SK-N-SH treated with all-trans-retinoic acid at 6 μM for 48 hours (cell line): ENCODE measurements around the gene GRAMD4.

ENCODE experiments used
- ATAC-seq: fragments of 200-7000 bp; cut with Tn5 transposase; 3 replicates; pipeline ENCODE4 v1.9.1; 2020; ENCODE audit warnings: mild to moderate bottlenecking, moderate library complexity
- ARNTL ChIP-seq: fragments of 450-650 bp; formaldehyde crosslinking; IDR thresholded peaks from 2 replicates; pipeline ENCODE4 v1.5.0; 2020; ENCODE audit warnings: low read depth, mild to moderate bottlenecking, moderate library complexity, borderline replicate concordance
- BACH2 ChIP-seq: fragments of 250-450 bp; sonication (Bioruptor Pico); IDR thresholded peaks from 2 replicates; pipeline ENCODE4 v1.9.0; 2021; ENCODE audit warnings: mild to moderate bottlenecking, borderline replicate concordance
- CREB5 ChIP-seq: fragments of 250-450 bp; sonication (Bioruptor Pico); IDR thresholded peaks from 2 replicates; pipeline ENCODE4 v1.5.1; 2020; ENCODE audit warnings: low read depth, mild to moderate bottlenecking, moderate library complexity
- CSDC2 ChIP-seq: fragments of 250-450 bp; sonication (Bioruptor Pico); IDR thresholded peaks from 2 replicates; pipeline ENCODE4 v1.5.0; 2020; ENCODE audit warnings: mild to moderate bottlenecking, moderate library complexity
- CSRNP3 ChIP-seq: fragments of 250-450 bp; sonication (Bioruptor Pico); IDR thresholded peaks from 2 replicates; pipeline ENCODE4 v1.5.1; 2021; ENCODE audit warnings: mild to moderate bottlenecking, moderate library complexity
- GLIS3 ChIP-seq: fragments of 250-450 bp; sonication (Bioruptor Pico); IDR thresholded peaks from 2 replicates; pipeline ENCODE4 v1.5.0; 2020; ENCODE audit warnings: mild to moderate bottlenecking, moderate library complexity
- ISL1 ChIP-seq: fragments of 250-450 bp; sonication (Bioruptor Pico); IDR thresholded peaks from 2 replicates; pipeline ENCODE4 v2.1.2; 2022; ENCODE audit warnings: mild to moderate bottlenecking, moderate library complexity
- PATZ1 ChIP-seq: fragments of 250-450 bp; sonication (Bioruptor Pico); IDR thresholded peaks from 2 replicates; pipeline ENCODE4 v1.8.0; 2020; ENCODE audit warnings: mild to moderate bottlenecking, moderate library complexity, borderline replicate concordance
- PPARA ChIP-seq: fragments of 250-450 bp; sonication (Bioruptor Pico); IDR thresholded peaks from 2 replicates; pipeline ENCODE4 v1.5.0; 2020; ENCODE audit warnings: mild to moderate bottlenecking, borderline replicate concordance
- SNAI2 ChIP-seq: fragments of 250-450 bp; sonication (Bioruptor Pico); IDR thresholded peaks from 2 replicates; pipeline ENCODE4 v1.5.0; 2020; ENCODE audit warnings: mild to moderate bottlenecking, moderate library complexity
- TCF4 ChIP-seq: fragments of 250-450 bp; sonication (Bioruptor Pico); IDR thresholded peaks from 2 replicates; pipeline ENCODE4 v1.8.0; 2021; ENCODE audit warnings: mild to moderate bottlenecking, moderate library complexity, borderline replicate concordance
- TOX ChIP-seq: fragments of 250-450 bp; sonication (Bioruptor Pico); IDR thresholded peaks from 2 replicates; pipeline ENCODE4 v1.8.0; 2021; ENCODE audit warnings: mild to moderate bottlenecking, moderate library complexity, borderline replicate concordance
- TSHZ2 ChIP-seq: fragments of 250-450 bp; sonication (Bioruptor Pico); IDR thresholded peaks from 2 replicates; pipeline ENCODE4 v1.5.0; 2020; ENCODE audit warnings: mild to moderate bottlenecking, moderate library complexity
- ZC3H10 ChIP-seq: fragments of 250-450 bp; sonication (Bioruptor Pico); IDR thresholded peaks from 2 replicates; pipeline ENCODE4 v1.5.1; 2021; ENCODE audit warnings: mild to moderate bottlenecking, moderate library complexity
- ZFP3 ChIP-seq: fragments of 250-450 bp; sonication (Bioruptor Pico); IDR thresholded peaks from 2 replicates; pipeline ENCODE4 v1.5.0; 2020; ENCODE audit warnings: mild to moderate bottlenecking, moderate library complexity
- ZFP30 ChIP-seq: fragments of 450-650 bp; formaldehyde crosslinking; IDR thresholded peaks from 2 replicates; pipeline ENCODE4 v1.5.0; 2022; ENCODE audit warnings: mild to moderate bottlenecking, moderate library complexity
- ZNF565 ChIP-seq: fragments of 450-650 bp; formaldehyde crosslinking; conservative IDR thresholded peaks from 2 replicates; pipeline ENCODE4 v1.5.0; 2020; ENCODE audit warnings: low read depth, mild to moderate bottlenecking, moderate library complexity
- ZNF70 ChIP-seq: fragments of 450-650 bp; formaldehyde crosslinking; IDR thresholded peaks from 2 replicates; pipeline ENCODE4 v1.5.0; 2020; ENCODE audit warnings: mild to moderate bottlenecking, moderate library complexity
- ZNF8 ChIP-seq: fragments of 450-650 bp; formaldehyde crosslinking; IDR thresholded peaks from 2 replicates; pipeline ENCODE4 v1.5.0; 2020; ENCODE audit warnings: mild to moderate bottlenecking, moderate library complexity

The GRAMD4 gene

DNA sequence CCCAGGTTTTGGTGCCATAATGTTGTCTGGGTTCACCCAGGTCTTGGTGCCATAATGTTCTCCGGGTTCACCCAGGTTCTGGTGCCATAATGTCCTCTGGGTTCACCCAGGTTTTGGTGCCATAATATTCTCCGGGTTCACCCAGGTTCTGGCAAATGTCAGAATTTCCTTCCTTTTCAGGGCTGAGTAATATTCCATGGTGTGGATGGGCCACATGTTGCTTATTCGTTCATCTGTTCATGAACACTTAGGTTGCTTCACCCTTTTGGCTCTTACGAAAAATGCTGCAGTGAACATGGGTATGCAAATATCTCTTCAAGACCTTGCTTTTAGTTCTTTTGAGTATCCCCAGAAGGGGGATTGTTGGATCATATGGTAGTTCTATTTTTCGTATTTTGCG is 15.1 kb upstream of the GRAMD4 start (continued):
- TF ChIP-seq ZNF565 = no peak
- TF ChIP-seq ZC3H10 (CRISPR knock-in tag) = no peak
- no peak for TF ChIP-seq SNAI2 (CRISPR knock-in tag)

DNA sequence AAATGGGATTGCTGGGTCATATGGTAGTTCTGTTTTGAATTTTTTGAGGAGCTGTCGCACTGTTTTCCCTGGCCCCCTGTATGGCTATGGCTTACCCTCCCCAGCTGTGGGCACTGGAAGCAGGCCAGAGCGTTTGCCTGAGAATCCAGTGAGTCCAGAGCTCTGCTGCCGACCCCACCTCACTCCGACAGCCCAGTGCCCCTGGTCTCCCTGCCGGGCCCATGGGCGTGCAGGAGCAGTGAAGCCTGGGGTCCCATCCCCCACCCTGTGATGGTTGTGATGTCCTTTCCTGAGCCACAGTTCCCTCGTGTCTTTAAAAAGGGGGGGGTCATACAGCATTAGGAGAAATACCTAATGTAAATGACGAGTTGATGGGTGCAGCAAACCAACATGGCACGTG is 13.3 kb upstream of the GRAMD4 start:
- no peak for ATAC-seq
- TF ChIP-seq TSHZ2 (CRISPR knock-in tag) = no peak
- TF ChIP-seq PPARA (CRISPR knock-in tag) = no peak
- TF ChIP-seq ZFP30 (CRISPR knock-in tag) = no peak
- TF ChIP-seq TCF4 = no peak
- TF ChIP-seq SNAI2 (CRISPR knock-in tag) = no peak
- TF ChIP-seq ZNF8 = no peak
- TF ChIP-seq ZNF565 = no peak
- no peak for TF ChIP-seq PATZ1 (CRISPR knock-in tag)
- TF ChIP-seq ZC3H10 (CRISPR knock-in tag) = no peak
- no peak for TF ChIP-seq TOX (CRISPR knock-in tag)
- TF ChIP-seq ZNF70 (CRISPR knock-in tag) = no peak

DNA sequence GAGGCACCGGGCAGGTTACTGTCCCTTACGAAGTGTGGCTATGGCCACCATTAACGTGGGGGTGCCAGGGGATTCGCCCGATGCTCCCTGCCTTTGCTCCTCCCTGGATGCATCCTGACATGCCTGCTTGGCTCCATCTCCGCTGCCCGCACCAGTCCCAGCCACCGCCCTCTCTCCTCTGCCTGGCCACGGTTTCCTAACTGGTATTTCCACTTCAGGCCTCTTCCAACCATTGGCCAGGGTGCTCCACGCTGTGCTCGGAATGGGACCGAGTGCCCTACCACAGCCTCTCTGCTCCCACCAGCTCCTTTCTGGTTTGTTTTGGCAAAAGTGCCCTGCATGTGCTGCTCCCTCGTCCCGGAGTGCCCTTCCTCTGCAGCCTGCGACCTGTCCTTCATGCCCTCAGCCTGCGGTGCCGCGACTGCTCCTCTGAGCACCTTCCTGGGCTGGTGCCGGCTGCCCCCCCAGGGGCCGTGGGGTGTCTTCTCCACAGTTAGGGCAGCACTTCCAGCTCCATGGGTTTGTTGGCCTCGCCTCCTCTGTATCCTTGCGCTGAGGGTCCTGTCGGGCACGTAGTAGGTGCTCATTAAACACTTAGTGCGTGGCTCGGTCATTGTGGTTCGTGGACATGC is 12.6 kb upstream of the GRAMD4 start:
- TF ChIP-seq GLIS3 (CRISPR knock-in tag) (no peak), ZFP3 (CRISPR knock-in tag) (no peak), TOX (CRISPR knock-in tag) (no peak), ZNF8 (no peak), TCF4 (no peak)
- TF ChIP-seq, all 23 proteins: peak for 0
- ATAC-seq = no peak

GRCh38 chr22:46609175-46609690 is 11.0 kb upstream of the GRAMD4 start:
- TF ChIP-seq CREB5 (CRISPR knock-in tag) = no peak
- no peak for TF ChIP-seq TCF4
- no peak for TF ChIP-seq CSDC2
- no peak for TF ChIP-seq SNAI2 (CRISPR knock-in tag)
- no peak for TF ChIP-seq ARNTL (CRISPR knock-in tag)
- TF ChIP-seq BACH2 (CRISPR knock-in tag) = no peak
- TF ChIP-seq ZNF8 = no peak
- no peak for TF ChIP-seq GLIS3 (CRISPR knock-in tag)
- TF ChIP-seq CSRNP3 (CRISPR knock-in tag) = no peak
- no peak for TF ChIP-seq ZNF70 (CRISPR knock-in tag)
- TF ChIP-seq, all 23 proteins: peak for 0
- ATAC-seq = no peak

DNA sequence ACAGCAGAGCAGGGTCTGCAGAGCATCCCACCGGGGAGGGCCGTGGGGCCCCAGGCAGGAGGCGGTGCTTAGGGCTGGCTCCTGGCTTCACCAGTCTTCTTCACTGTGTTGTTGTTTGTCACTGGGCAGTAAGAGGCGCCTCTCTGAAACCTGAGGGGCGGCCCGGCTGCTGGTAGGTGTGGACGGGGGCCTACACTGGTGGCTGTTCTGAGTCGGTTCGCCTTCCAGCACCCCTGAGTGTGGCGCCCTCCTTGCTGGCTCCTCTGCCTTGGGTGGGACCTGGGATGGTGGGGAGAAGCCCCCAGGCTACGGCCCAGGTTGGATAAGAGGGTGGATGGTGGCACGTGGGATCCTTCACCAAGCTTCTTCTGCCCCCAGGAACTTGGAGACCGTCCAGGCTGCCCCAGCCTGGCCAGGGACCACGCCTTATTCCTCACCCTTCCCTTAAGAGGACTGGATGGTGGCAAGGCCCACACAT is 10.4 kb upstream of the GRAMD4 start:
- no peak; the same call in 2 of the 3 replicates for ATAC-seq

More for the DNA sequence above, 10.4 kb upstream of the GRAMD4 start:
- TF ChIP-seq CREB5 (CRISPR knock-in tag) (no peak), TOX (CRISPR knock-in tag) (no peak), TCF4 (no peak), CSDC2 (no peak), GLIS3 (CRISPR knock-in tag) (no peak), ZC3H10 (CRISPR knock-in tag) (no peak), ZNF70 (CRISPR knock-in tag) (no peak), ISL1 (CRISPR knock-in tag) (no peak), BACH2 (CRISPR knock-in tag) (no peak)
- TF ChIP-seq, all 23 proteins: peak for 0
